Neural cell (in vitro differentiated cells): ENCODE measurements around the gene DIDO1. TPM values are rescaled to one million over a fixed set of nuclear protein-coding genes. Genes with fewer than 3 reads are reported as not detected.

Experiments
- H2AFZ ChIP-seq: fragments of 200-600, 300-800 bp; sonication (generic), shearing (Covaris generic); 2 replicates; pipeline ENCODE4 v1.6.0; 2014; ENCODE audit warnings: low read depth, mild to moderate bottlenecking, antibody characterized with exemption, low read length, moderate library complexity
- H3F3A ChIP-seq: fragments of 200-600 bp; shearing (Covaris generic); 2 replicates; pipeline ENCODE4 v1.6.1; 2016; ENCODE audit warnings: mild to moderate bottlenecking, moderate library complexity, mixed read lengths, antibody characterized with exemption, low read length; ENCODE audit not compliant: insufficient read depth, poor library complexity, severe bottlenecking
- H3K27ac ChIP-seq: fragments of 200-600, 300-800 bp; sonication (generic), shearing (Covaris generic); 2 replicates; pipeline ENCODE4 v1.5.1; 2014; ENCODE audit warnings: mild to moderate bottlenecking, low read length, moderate library complexity
- H3K27me3 ChIP-seq: fragments of 300-800, 200-600 bp; sonication (generic), shearing (Covaris generic); 2 replicates; pipeline ENCODE4 v1.6.0; 2014; ENCODE audit warnings: mild to moderate bottlenecking, low read depth, low read length, moderate library complexity; ENCODE audit not compliant: insufficient read depth
- H3K36me3 ChIP-seq: fragments of 300-800, 200-600 bp; sonication (generic), shearing (Covaris generic); 2 replicates; pipeline ENCODE4 v1.5.1; 2014; ENCODE audit warnings: mild to moderate bottlenecking, antibody characterized with exemption, low read length, moderate library complexity; ENCODE audit not compliant: insufficient read depth
- H3K4me2 ChIP-seq: fragments of 300-800, 200-600 bp; sonication (generic), shearing (Covaris generic); 2 replicates; pipeline ENCODE4 v1.6.0; 2014; ENCODE audit warnings: mild to moderate bottlenecking, low read length
- H3K4me3 ChIP-seq: fragments of 300-800, 200-600 bp; sonication (generic), shearing (Covaris generic); 2 replicates; pipeline ENCODE4 v1.5.1; 2014; ENCODE audit warnings: mild to moderate bottlenecking, low read length, moderate library complexity
- H3K79me2 ChIP-seq: fragments of 200-600 bp; shearing (Covaris generic); replicated peaks from 2 replicates; pipeline ENCODE4 v1.6.0; 2014; ENCODE audit warnings: mild to moderate bottlenecking, low read length, moderate library complexity; ENCODE audit not compliant: insufficient read depth
- H3K9ac ChIP-seq: fragments of 300-800, 200-600 bp; sonication (generic), shearing (Covaris generic); 2 replicates; pipeline ENCODE4 v1.6.1; 2016; ENCODE audit warnings: mild to moderate bottlenecking, low read length, mixed read lengths
- H3K9me2 ChIP-seq: fragments of 200-600 bp; shearing (Covaris generic); 2 replicates; pipeline ENCODE4 v1.6.1; 2016; ENCODE audit warnings: mild to moderate bottlenecking, low read length, mixed read lengths; ENCODE audit not compliant: insufficient read depth
- H3K9me3 ChIP-seq: fragments of 200-600, 300-800 bp; sonication (generic), shearing (Covaris generic); 2 replicates; pipeline ENCODE4 v1.6.1; 2016; ENCODE audit warnings: mild to moderate bottlenecking, mixed run types, low read length, moderate library complexity, mixed read lengths
- H4K20me1 ChIP-seq: fragments of 200-600 bp; shearing (Covaris generic); 2 replicates; pipeline ENCODE4 v1.6.1; 2016; ENCODE audit warnings: mild to moderate bottlenecking, mixed run types; ENCODE audit not compliant: insufficient read depth
- CTCF ChIP-seq: fragments of 450-650 bp; IDR thresholded peaks from 2 replicates; pipeline ENCODE4 v1.5.1; 2014; ENCODE audit warnings: antibody characterized with exemption, mild to moderate bottlenecking, moderate library complexity; ENCODE audit not compliant: poor library complexity, severe bottlenecking
- EP300 ChIP-seq: fragments of 450-650 bp; conservative IDR thresholded peaks from 2 replicates; pipeline ENCODE4 v1.6.1; 2014; ENCODE audit warnings: antibody characterized with exemption, mild to moderate bottlenecking, moderate library complexity; ENCODE audit not compliant: poor library complexity, severe bottlenecking
- EZH2 ChIP-seq: fragments of 200-600, 300-800 bp; shearing (Covaris generic), sonication (generic); IDR thresholded peaks from 2 replicates; pipeline ENCODE4 v1.6.1; 2014; ENCODE audit warnings: antibody characterized with exemption, low read length, borderline replicate concordance, mild to moderate bottlenecking; ENCODE audit not compliant: insufficient read depth, poor library complexity, severe bottlenecking
- MXI1 ChIP-seq: fragments of 450-650 bp; conservative IDR thresholded peaks from 2 replicates; pipeline ENCODE4 v1.6.1; 2014; ENCODE audit warnings: antibody characterized with exemption, mild to moderate bottlenecking; ENCODE audit not compliant: poor library complexity, severe bottlenecking
- POLR2AphosphoS5 ChIP-seq: IDR thresholded peaks from 2 replicates; pipeline ENCODE4 v1.6.1; 2012
- RAD21 ChIP-seq: fragments of 450-650 bp; conservative IDR thresholded peaks from 2 replicates; pipeline ENCODE4 v1.6.1; 2014; ENCODE audit warnings: antibody characterized with exemption, mild to moderate bottlenecking, moderate library complexity
- REST ChIP-seq: IDR thresholded peaks from 2 replicates; pipeline ENCODE4 v1.6.1; 2012; ENCODE audit warnings: borderline replicate concordance
- SMC3 ChIP-seq: fragments of 450-650 bp; conservative IDR thresholded peaks from 2 replicates; pipeline ENCODE4 v1.6.1; 2014; ENCODE audit warnings: antibody characterized with exemption, mild to moderate bottlenecking, moderate library complexity; ENCODE audit not compliant: poor library complexity
- TAF1 ChIP-seq: IDR thresholded peaks from 2 replicates; pipeline ENCODE4 v1.6.1; 2012; ENCODE audit warnings: low read depth
- polyA plus RNA-seq: library from polyadenylated mRNA; depleted of rRNA; stranded (reverse); fragments of >200 nt; gene quantifications from 2 replicates; pipeline ENCODE4 v1.2.3, GENCODE V29; 2014

Gene DIDO1
- polyA plus RNA-seq, 1 donor from 2014 or later = 42.8 TPM

GRCh38 chr20:62965363-62965771 lies 39.1 kb upstream of the DIDO1 start:
- Histone ChIP-seq H3K79me2 (no peaks in the 10 kb centered on the region), H3K4me3 (no peak overlapping the region), H3K27me3 (no peaks in the 10 kb centered on the region), H2AFZ (no peak overlapping the region), H3K9me2 (no peaks in the 10 kb centered on the region), H3F3A (no peaks in the 10 kb centered on the region), H3K9me3 (no peaks in the 10 kb centered on the region), H3K36me3 (no peaks in the 10 kb centered on the region), H3K9ac (no peak overlapping the region), H3K27ac (no peak overlapping the region), H3K4me2 (no peak overlapping the region), H4K20me1 (no peaks in the 10 kb centered on the region)
- no peak for TF ChIP-seq REST
- TF ChIP-seq POLR2AphosphoS5 = no peak
- TF ChIP-seq TAF1 = no peak
- no peak for TF ChIP-seq MXI1
- no peak for TF ChIP-seq EZH2
- TF ChIP-seq SMC3 = no peak
- TF ChIP-seq RAD21 = no peak
- no peak for TF ChIP-seq CTCF
- TF ChIP-seq EP300 = no peak

GRCh38 chr20:62964700-62965099 lies 38.4 kb upstream of the DIDO1 start:
- Histone ChIP-seq H3K27ac (no peak overlapping the region), H3F3A (no peaks in the 10 kb centered on the region), H3K36me3 (no peaks in the 10 kb centered on the region), H3K79me2 (no peaks in the 10 kb centered on the region), H3K4me3 (no peak overlapping the region), H3K9me2 (no peaks in the 10 kb centered on the region), H3K9ac (no peak overlapping the region), H3K27me3 (no peaks in the 10 kb centered on the region), H3K9me3 (no peaks in the 10 kb centered on the region), H4K20me1 (no peaks in the 10 kb centered on the region), H3K4me2 (no peak overlapping the region), H2AFZ (no peak overlapping the region)
- TF ChIP-seq EP300 (no peak), MXI1 (no peak), CTCF (no peak), EZH2 (no peak), REST (no peak), RAD21 (no peak), SMC3 (no peak), POLR2AphosphoS5 (no peak), TAF1 (no peak)
